Stimulated activated CD8-positive, alpha-beta memory T cell treated with anti-CD3 and anti-CD28 coated beads, Interleukin-15, amount 100 ng/mL, for 4 hours (primary cell): ENCODE results near the gene C1QTNF4.
"Not testable (repeated sequence)": the region's sequence is repeated elsewhere in the genome, so short reads cannot be mapped to it uniquely, and the experiment has no call there.

Source experiments
- DNase-seq, 2 donors: peaks; one replicate each; pipeline ENCODE4 v3.0.0-alpha.2; 2020; ENCODE audit warnings: low read depth in 2 of 2

C1QTNF4 gene

DNA sequence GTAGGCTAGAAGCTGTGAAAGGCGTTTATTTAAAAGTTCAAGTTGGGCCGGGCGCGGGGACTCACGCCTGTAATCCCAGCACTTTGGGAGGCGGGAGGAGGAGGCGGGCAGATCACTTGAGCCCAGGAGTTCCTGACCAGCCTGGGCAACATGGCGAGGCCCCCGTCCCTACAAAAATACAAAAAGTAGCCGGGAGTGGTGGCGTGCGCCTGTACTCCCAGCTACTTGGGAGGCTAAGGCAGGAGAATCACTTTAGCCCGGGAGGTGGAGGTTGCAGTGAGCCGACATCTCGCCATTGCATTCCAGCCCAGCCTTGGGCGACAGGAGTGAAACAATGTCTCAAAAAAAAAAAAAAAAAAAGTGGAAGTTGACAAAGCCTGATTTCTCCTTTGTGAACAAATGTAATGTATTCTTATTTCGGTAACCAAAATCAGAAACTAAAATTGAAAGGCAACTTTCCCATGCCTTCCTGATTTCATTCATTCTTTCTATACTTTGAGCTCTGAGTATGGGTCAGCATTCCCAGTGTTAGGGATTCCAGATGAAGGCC lies 28.0 kb downstream of the C1QTNF4 start:
- no peak for DNase-seq

DNA sequence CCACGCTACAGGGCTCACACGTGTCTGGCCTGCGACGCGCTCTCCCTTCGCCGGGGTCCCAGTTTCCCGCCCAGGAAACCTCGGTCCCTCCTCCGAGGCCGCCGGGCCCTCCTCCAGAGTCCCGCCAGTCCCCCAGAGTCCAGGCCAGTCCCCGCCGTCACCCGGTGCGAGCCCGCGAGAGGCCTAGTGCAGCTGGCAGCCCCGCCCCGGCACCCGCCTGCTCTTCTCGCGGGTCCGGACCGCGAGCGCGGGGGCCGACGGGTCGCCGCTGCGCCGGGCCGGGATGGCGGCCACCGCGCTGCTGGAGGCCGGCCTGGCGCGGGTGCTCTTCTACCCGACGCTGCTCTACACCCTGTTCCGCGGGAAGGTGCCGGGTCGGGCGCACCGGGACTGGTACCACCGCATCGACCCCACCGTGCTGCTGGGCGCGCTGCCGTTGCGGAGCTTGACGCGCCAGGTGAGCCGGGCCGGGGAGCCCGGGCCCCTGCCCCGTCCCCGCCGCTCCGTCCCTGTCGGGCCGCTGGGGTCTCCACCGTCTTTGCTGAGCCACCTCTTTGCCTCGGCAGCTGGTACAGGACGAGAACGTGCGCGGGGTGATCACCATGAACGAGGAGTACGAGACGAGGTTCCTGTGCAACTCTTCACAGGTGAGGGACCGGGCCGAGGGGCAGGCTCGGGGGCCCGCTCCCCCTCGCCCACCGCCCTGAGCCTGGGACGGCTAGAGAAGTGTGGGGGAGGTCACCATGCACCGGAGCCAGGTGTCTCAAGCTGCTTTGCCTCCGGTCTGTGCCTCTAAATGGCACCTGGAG lies 28.7 kb downstream of the C1QTNF4 start, which contains the start of gene PTPMT1:
Gene PTPMT1, plus strand, starts transcription at position 260 of the 809 bp plus-strand sequence. Its CDS starts 24 bp downstream, at position 284.
- DNase-seq = no peak

DNA sequence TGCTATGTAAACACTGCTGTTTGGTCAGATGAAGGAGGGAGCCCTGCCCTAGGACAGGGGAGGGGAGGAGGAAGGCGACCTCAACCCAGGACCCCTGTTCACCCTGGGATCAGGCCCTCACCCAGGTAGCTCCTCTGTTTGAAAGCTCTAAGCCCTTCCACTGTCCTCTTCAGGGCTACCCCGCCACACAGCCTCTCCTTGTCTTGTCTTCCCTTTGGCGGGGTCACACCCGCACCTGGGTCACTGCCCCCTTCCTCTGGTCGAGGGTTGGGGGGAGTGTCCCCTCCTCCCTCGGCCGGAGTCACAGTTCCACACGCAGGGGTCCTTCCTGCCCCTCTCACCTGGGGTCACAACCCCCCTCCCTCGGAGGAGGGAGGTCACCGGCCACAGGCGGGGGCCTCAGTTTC lies 29.3 kb downstream of the C1QTNF4 start:
- DNase-seq = no peak

DNA sequence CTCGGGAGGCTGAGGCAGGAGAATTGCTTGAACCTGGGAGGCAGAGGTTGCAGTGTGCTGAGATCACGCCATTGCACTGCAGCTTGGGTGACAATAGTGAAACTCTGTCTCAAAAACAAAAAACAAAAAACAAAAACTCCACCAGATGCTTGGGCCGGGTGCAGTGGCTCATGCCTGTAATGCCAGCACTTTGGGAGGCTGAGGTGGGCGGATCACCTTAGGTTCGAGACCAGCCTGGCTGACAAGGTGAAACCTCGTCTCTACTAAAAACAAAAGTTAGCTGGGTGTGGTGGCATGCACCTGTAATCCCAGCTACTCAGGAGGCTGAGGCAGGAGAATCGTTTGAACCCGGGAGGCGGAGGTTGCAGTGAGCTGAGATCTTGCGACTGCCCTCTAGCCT lies 29.8 kb downstream of the C1QTNF4 start:
- not testable (repeated sequence) for DNase-seq

DNA sequence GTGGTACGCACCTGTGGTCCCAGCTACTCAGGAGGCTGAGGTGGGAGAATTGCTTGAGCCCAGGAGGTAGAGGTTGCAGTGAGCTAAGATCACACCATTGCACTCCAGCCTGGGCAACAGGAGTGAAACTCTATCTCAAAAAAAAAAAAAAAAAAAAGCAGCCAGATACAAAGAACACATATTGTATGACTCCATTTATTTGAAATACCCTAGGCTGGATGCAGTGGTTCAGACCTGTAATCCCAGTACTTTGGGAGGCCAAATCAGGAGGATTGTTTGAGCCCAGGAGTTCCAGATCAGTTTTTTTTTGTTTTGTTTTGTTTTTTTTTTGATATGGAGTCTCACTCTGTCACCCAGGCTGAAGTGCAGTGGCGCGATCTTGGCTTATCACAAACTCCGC lies 31.8 kb downstream of the C1QTNF4 start:
- DNase-seq = not testable (repeated sequence)

DNA sequence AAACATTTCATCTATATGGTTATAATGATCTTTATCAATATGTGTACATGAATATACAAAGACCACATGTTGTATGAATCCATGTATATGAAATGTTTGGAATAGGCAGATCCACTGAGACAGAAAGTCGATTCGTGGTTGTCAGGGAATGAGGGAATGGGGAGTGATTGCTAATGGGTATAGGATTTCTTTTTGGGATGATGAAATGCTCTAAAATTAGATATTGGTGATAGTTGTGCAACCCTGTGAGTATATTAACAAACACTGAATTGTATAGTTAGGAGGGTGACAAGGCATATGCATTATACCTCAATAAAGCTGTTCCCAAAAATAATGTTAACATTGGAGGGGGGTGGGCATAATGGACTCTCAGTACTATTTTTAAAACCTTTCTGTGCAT lies 33.8 kb downstream of the C1QTNF4 start:
- DNase-seq = no peak

DNA sequence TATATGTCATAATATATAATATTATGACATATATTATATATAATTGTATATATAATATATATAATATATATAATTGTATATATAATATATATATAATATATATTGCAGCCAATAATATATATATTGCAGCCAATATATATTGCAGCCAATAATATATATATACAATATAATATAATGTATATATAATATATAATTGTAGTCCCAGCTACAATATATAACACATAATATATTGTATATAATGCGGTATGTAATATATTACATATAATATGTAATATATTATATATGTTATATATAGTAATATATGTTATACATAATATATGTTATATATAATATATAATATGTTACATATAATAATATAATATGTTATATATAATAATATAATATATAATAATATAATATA lies 35.5 kb downstream of the C1QTNF4 start:
- DNase-seq = no peak

DNA sequence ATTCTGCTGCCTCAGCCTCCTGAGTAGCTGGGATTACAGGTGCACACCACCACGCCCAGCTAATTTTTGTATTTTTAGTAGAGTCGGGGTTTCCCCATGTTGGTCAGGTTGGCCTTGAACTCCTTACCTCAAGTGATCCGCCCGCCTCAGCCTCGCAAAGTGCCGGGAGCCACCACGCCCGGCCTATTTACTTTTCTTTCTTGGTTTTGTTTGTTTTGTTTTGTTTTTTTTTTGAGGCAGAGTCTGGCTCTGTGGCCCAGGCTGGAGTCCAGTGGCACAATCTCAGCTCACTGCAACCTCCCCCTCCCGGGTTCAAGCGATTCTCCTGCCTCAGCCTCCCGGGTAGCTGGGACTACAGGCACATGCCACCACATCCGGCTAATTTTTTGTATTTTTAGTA lies 37.2 kb downstream of the C1QTNF4 start:
- DNase-seq = not testable (repeated sequence)

DNA sequence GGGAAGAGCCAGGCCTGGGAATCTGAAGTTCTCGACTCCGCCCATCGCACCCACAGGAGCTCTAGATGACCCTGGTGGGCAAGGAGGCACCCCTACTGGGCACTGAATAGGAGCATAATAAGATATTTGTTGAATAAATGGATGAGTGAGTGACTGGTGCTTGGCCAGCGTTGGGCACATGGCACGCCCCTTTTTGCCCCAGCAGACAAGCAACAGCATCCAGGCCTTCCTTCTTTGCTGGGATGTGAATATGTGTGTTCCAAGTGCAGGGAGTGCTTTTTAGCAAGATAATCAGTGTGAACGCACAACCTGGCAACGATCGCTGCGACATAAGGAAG lies 40.8 kb downstream of the C1QTNF4 start:
- no peak for DNase-seq

DNA sequence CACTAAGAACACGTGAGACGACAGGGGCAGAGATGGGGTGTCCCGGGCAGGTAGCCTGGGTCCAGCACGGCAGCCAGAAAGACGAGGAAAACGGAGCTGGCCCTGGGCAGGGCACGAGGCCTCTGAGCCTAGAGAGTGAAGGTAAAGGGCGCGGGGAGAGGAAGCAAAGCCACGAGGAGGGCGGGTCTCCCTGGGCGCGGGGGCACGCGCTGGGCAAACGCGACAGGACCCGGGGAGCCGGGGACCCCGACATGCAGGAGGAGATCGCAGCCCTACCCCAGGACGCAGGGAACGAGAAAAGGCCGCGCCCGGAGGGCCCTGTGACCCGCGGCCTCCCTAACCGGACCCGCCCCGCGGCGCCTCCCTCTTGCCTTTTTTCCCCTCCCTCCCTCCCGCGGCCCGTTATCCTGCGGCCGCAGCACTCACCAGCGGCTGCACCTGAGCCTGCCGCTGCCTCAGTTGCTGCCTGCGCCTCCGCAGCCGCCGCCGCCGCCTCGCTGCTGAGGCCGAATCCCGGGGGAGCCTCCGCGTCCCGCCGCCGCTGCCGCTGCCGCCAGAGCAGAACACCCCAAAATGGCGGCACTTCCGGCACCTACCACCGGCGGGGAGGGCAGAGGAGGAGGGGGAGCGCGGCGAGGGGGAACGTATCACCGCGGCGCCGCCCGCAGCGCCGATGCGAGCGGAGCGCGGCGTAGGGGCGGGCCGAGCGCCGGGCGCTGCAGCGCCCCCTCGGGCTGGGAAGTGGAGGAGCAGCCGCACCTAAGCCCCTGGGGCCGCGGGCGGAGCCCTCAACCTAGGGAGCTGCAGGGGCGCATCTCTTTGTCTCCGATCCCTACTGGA lies 41.4 kb downstream of the C1QTNF4 start, which contains the start of gene CELF1:
Gene CELF1, minus strand, starts transcription at position 567 of the 840 bp plus-strand sequence. CDS start 53,609 bp downstream, outside the sequence.
- peak; percentile 85 to 86 for DNase-seq

DNA sequence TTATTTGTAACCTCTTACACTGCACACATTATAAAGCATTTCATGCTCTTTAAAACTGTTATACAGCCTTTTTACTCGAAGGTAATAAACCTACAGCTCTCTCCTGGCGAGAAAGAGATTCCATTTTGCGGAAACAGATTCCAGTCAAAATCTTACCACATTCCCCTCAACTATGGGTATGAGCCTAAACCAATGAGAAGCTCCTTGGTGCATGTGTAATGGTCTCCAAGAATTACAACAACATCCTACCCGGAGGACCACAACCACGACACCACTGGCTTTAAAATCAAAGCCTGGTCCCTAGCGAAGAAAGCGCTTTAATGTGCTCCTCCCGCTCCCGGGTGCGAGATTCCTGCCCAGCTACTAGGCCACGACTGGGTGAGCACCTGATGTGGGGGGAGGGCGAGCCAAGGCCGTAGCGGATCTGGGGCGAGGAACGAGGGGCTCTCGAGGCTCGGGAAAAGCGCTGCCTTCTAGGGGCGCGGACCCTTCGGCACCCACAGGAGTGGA lies 42.1 kb downstream of the C1QTNF4 start:
- no peak for DNase-seq

DNA sequence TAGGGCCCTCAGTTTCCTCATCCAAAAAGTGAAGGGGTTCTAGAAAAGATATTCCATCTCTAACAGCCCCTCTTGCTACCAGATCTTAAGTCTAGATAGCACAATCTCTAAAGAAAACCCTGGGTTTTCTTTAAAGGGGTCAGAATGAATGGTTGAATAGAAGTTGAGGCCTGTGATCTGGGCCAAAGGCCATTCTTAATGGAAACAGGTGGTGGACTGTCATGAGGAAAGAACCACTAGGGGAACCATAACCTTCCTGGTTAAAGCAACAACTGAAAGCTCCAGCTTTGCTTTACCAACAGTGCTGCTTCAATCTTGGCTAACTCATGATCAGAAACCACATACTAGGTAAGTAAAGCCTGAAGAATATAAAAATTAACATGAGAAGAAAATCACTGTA lies 43.1 kb downstream of the C1QTNF4 start:
- DNase-seq = no peak

DNA sequence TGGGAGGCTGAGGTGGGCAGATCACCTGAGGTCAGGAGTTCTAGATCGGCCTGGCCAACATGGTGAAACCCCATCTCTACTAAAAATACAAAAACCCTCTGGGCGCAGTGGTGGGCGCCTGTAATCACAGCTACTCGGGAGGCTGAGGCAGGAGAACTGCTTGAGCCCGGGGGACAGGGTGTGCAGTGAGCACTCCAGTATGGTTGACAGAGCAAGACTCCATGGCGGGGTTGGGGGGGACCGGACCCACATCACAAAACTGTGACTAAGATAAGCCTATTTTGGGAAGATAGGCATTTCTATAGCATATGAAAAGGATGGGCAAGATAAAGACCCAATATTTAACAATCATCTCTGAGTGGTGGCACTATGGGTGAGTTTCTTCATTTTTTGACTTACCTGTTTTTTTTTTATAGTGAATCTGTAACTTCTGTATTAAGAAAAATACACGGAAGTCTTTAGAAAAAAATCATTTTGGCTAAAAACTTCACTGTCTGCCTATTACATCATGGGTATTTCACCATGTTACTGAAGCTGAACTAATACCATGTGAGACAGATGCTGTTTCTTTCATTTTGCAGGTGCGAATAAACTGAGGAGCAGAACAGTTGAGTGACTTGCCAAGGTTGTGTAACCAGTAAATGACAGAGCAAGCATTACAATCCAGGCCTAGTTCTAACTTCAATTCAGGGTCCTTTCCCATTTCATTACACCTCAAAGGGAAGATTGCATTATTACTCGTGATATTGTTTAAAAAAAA lies 43.7 kb downstream of the C1QTNF4 start:
- DNase-seq = no peak

DNA sequence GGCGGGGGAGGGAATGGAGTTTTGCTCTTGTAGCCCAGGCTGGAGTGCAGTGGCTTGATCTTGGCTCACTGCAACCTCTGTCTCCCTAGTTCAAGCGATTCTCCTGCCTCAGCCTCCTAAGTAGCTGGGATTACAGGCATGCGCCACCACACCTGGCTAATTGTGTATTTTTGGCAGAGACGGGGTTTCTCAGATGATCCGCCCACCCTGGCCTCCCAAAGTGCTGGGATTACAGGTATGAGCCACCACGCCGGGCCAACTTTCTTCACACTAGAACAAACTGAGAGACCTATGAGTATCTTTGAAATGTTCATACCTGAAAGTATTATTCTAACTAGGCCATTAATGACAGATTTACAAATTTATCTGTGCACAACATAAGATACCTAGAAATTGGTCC lies 47.9 kb downstream of the C1QTNF4 start:
- not testable (repeated sequence) for DNase-seq

DNA sequence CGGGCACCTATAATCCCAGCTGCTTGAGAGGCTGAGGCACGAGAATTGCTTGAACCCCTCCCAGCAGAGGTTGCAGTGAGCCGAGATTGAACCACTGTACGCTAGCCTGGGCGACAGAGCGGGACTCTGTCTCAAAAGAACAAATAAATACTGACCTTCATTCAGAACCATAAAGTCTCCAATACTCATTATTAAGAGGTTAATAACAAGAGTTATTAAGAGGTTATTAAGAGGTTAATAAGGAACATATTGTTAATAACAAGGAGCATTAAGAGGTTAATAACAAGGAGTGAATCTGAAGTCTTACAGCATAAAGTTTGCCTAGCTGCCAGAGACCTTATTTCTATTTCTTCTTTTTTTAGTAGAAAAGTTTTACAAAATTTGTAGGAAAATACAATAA lies 48.9 kb downstream of the C1QTNF4 start:
- DNase-seq = no peak

DNA sequence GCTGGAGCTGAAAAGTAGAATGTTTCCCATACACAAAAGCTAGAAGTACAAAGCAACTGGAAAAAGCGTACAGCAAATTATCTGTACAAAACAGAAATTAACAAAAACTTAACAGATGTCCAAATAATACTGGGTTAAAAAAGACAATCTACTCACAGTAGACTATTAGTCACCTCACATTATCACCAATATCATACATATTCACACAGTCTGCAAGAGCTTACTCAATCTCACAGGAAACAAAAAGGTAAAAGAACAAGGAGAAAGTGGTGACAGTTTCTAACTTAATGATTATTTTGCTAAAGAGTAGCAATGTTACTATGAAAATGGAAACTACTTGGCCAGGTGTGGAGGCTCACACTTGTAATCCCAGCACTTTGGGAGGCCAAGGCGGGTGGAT lies 53.1 kb downstream of the C1QTNF4 start:
- DNase-seq = no peak

DNA sequence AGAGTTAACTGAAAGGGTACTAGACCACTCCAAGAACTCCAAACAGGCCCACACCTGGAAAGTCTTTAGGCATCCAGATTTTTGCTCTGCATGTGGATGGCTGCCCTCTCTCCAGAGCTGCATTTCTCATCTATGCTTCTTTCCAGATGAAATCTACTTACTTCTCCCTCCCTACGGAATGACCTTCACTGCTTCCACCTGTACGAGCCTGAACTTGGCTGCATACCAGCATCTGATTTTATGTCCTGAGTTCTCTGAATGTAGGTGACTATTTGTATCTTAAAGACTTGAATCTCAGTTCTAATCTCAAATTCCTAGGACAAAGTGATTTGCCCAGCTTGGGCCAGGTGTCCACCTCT lies 54.6 kb downstream of the C1QTNF4 start:
- no peak for DNase-seq
